ENCODE measurements around the gene TAF15. TPM values are rescaled to one million over a fixed set of nuclear protein-coding genes. Genes with fewer than 3 reads are reported as not detected.

TAF15 gene
- total and polyA plus RNA-seq, 2 donors (not counting 1 experiment from before 2014, with no cell fraction given), result 22.9 to 84.1 TPM

GRCh38 chr17:35784895-35785294 is 24.4 kb upstream of the TAF15 start:
- Histone ChIP-seq H3K4me1 (ENCODE audit: control insufficient read depth, extremely low read depth, insufficient read depth, low read length) (peaks cover 15% of the 10 kb centered on the region), H3K9me3 (ENCODE audit: control insufficient read depth, insufficient read depth, low read depth, low read length) (no peaks in the 10 kb centered on the region), H3K4me3 (replicated peaks in 1 of 4; ENCODE audit: control extremely low read depth in 1 of 4, insufficient read depth in 1 of 4, low read depth in 3 of 4, low read length in 4 of 4) (no peak overlapping the region), H3K27me3 (ENCODE audit: control insufficient read depth, insufficient read depth, low read length) (peaks cover 7% of the 10 kb centered on the region), H3K36me3 (ENCODE audit: control insufficient read depth, insufficient read depth, low read length) (no peaks in the 10 kb centered on the region), H3K27ac (ENCODE audit: insufficient read depth, low read length) (no peak overlapping the region), H3K9ac (ENCODE audit: insufficient read depth, low read length) (no peak overlapping the region), H2AFZ (ENCODE audit: low read length) (no peak overlapping the region), H4K20me1 (ENCODE audit: control insufficient read depth, extremely low read depth, insufficient read depth, low read length) (no peaks in the 10 kb centered on the region), H3K79me2 (ENCODE audit: control insufficient read depth, insufficient read depth, low read length) (no peaks in the 10 kb centered on the region), H3K4me2 (ENCODE audit: extremely low read depth, insufficient read depth, low read length) (no peak overlapping the region)
- no peak for DNase-seq (ENCODE audit: low read depth in 2 of 2)
- TF ChIP-seq EZH2 (IDR thresholded peaks at IDR 0.05; ENCODE audit: low read length, missing control alignments) (no peak), CTCF (conservative IDR thresholded peaks at IDR 0.05 in 1 of 2, IDR thresholded peaks at IDR 0.05 in 1 of 2; ENCODE audit: low read depth in 1 of 2, low read length in 2 of 2) (no peak)

- Histone ChIP-seq H3K4me2 (ENCODE audit: extremely low read depth, insufficient read depth, low read length) (peak overlapping the region; percentile 11), H3K27ac (ENCODE audit: insufficient read depth, low read length) (peak overlapping the region; percentile 5), H3K9me3 (ENCODE audit: control insufficient read depth, insufficient read depth, low read depth, low read length) (no peaks in the 10 kb centered on the region), H3K79me2 (ENCODE audit: control insufficient read depth, insufficient read depth, low read length) (no peaks in the 10 kb centered on the region), H3K9ac (ENCODE audit: insufficient read depth, low read length) (no peak overlapping the region), H2AFZ (ENCODE audit: low read length) (no peak overlapping the region), H3K27me3 (ENCODE audit: control insufficient read depth, insufficient read depth, low read length) (peaks cover 7% of the 10 kb centered on the region), H4K20me1 (ENCODE audit: control insufficient read depth, extremely low read depth, insufficient read depth, low read length) (no peaks in the 10 kb centered on the region), H3K36me3 (ENCODE audit: control insufficient read depth, insufficient read depth, low read length) (no peaks in the 10 kb centered on the region), H3K4me1 (ENCODE audit: control insufficient read depth, extremely low read depth, insufficient read depth, low read length) (peaks cover 15% of the 10 kb centered on the region), H3K4me3 (replicated peaks in 1 of 4; ENCODE audit: control extremely low read depth in 1 of 4, insufficient read depth in 1 of 4, low read depth in 3 of 4, low read length in 4 of 4) (no peak overlapping the region)
- DNase-seq (ENCODE audit: low read depth in 2 of 2), result peak in 1 of 2 donors; percentile 74
- TF ChIP-seq EZH2 (IDR thresholded peaks at IDR 0.05; ENCODE audit: low read length, missing control alignments), result no peak
- no peak for TF ChIP-seq CTCF (conservative IDR thresholded peaks at IDR 0.05 in 1 of 2, IDR thresholded peaks at IDR 0.05 in 1 of 2; ENCODE audit: low read depth in 1 of 2, low read length in 2 of 2)
Measured at GRCh38 chr17:35786941-35787432, 22.3 kb upstream of the TAF15 start.

GRCh38 chr17:35788477-35789368 is 20.6 kb upstream of the TAF15 start:
- Histone ChIP-seq H3K27me3 (ENCODE audit: control insufficient read depth, insufficient read depth, low read length) (peaks cover 18% of the 10 kb centered on the region), H3K79me2 (ENCODE audit: control insufficient read depth, insufficient read depth, low read length) (no peaks in the 10 kb centered on the region), H3K36me3 (ENCODE audit: control insufficient read depth, insufficient read depth, low read length) (no peaks in the 10 kb centered on the region), H3K9me3 (ENCODE audit: control insufficient read depth, insufficient read depth, low read depth, low read length) (no peaks in the 10 kb centered on the region), H3K4me2 (ENCODE audit: extremely low read depth, insufficient read depth, low read length) (peak overlapping the region; percentile 78), H3K27ac (ENCODE audit: insufficient read depth, low read length) (peak overlapping the region; percentile 47), H3K4me3 (replicated peaks in 1 of 4; ENCODE audit: control extremely low read depth in 1 of 4, insufficient read depth in 1 of 4, low read depth in 3 of 4, low read length in 4 of 4) (no peak overlapping the region), H2AFZ (ENCODE audit: low read length) (no peak overlapping the region), H3K4me1 (ENCODE audit: control insufficient read depth, extremely low read depth, insufficient read depth, low read length) (peaks cover 15% of the 10 kb centered on the region), H4K20me1 (ENCODE audit: control insufficient read depth, extremely low read depth, insufficient read depth, low read length) (no peaks in the 10 kb centered on the region), H3K9ac (ENCODE audit: insufficient read depth, low read length) (no peak overlapping the region)
- peak; percentile 92 to 94 for DNase-seq (ENCODE audit: low read depth in 2 of 2)
- TF ChIP-seq CTCF (conservative IDR thresholded peaks at IDR 0.05 in 1 of 2, IDR thresholded peaks at IDR 0.05 in 1 of 2; ENCODE audit: low read depth in 1 of 2, low read length in 2 of 2), result no peak
- TF ChIP-seq EZH2 (IDR thresholded peaks at IDR 0.05; ENCODE audit: low read length, missing control alignments), result no peak
